H1 (cell line): Measurements from ENCODE around the gene ADGRL3. TPM values are rescaled to one million over a fixed set of nuclear protein-coding genes. Genes with fewer than 3 reads are reported as not detected.

Source experiments
- ATF3 ChIP-seq: IDR thresholded peaks from 2 replicates; pipeline ENCODE4 v1.6.1; 2011; ENCODE audit warnings: low read depth, mild to moderate bottlenecking, low read length; ENCODE audit not compliant: insufficient read depth
- SP2 ChIP-seq: IDR thresholded peaks from 2 replicates; pipeline ENCODE4 v1.6.1; 2012; ENCODE audit warnings: mild to moderate bottlenecking, low read length, inconsistent platforms
- polyA plus RNA-seq, 7 experiments: library from polyadenylated mRNA; depleted of rRNA in 3 of 7; stranded (reverse) in 5 of 7; unstranded in 2 of 7; fragments of >200 nt in 5 of 7; fragments of 200-250 nt in 2 of 7; gene quantifications; 1 replicate in 5 of 7; 2 replicates in 1 of 7; 4 replicates in 1 of 7; pipeline versions ENCODE4 v1.2.1 to v1.2.3, GENCODE V29; 2011 to 2013; ENCODE audit warnings: missing spikeins in 2 of 7, mixed read lengths in 2 of 7
- total RNA-seq: library from RNA; stranded (reverse); fragmentation: NEBNext Ultra II Directional; extraction: Animal tissue kit (Norgen Biotek cat#: 25700); gene quantifications from 2 replicates; pipeline ENCODE4 v1.2.1, GENCODE V29; 2021

ADGRL3 gene
- total and polyA plus RNA-seq, 2 of the 8 experiments (the other 6 are each of a cell fraction or from before 2014, with no cell fraction given) = 6.6 to 13.0 TPM

- TF ChIP-seq ATF3 (no peak), SP2 (no peak)
- TF ChIP-seq, all 59 proteins: peak for 0
Observed at GRCh38 chr4:61693520-61693919, 493.4 kb downstream of the ADGRL3 start (continued).
